ENCODE data around the gene PLOD1. TPM values are rescaled to one million over a fixed set of nuclear protein-coding genes. Genes with fewer than 3 reads are reported as not detected.

Gene PLOD1
- total and polyA plus RNA-seq, 10 of the 15 experiments (the other 5 are each of a cell fraction or from before 2014, with no cell fraction given), result 10.6 to 42.6 (median 29.3) TPM

- no peak for ATAC-seq
- no peak overlapping the region for H3K27ac ChIP-seq (ENCODE audit: control insufficient read depth, insufficient read depth)
- no peak for DNase-seq (ENCODE audit: low read depth, low spot score)
- no peaks in the 10 kb centered on the region for H3K27me3 ChIP-seq (replicated peaks in 1 of 2; ENCODE audit: control insufficient read depth in 2 of 2, insufficient read depth in 2 of 2, low read length in 1 of 2)
- no peak for FAIRE-seq
- ChIA-PET RAD21 (ENCODE audit: unreplicated experiment) (no interaction called here), CTCF (no interaction called here), SMC1A (ENCODE audit: uncharacterized antibody, unreplicated experiment) (no interaction called here), POLR2A (interaction anchor here (0.9 kb wide), 1 partner anchor 17 kb away, joined by 4 read pairs; no protein-coding TSS in a partner anchor)
- in situ Hi-C loops (cut with MboI), result no loop called here
- H3K9ac ChIP-seq (ENCODE audit: control insufficient read depth, insufficient read depth, low read length), result no peak overlapping the region
- no peaks in the 10 kb centered on the region for H3K9me3 ChIP-seq (replicated peaks; ENCODE audit: control insufficient read depth, insufficient read depth, low read length)
- no TSS peak for BruUV-seq (replicated peaks)
- TF ChIP-seq ZNF384 (IDR thresholded peaks at IDR 0.05; ENCODE audit: borderline replicate concordance, low read depth, low read length) (0 out of 2 replicates have a peak, but pooled peaks have one; percentile 17), BCL3 (IDR thresholded peaks at IDR 0.05; ENCODE audit: borderline replicate concordance, insufficient read depth, low read depth, low read length, poor library complexity, severe bottlenecking) (no peak), CTCF (IDR thresholded peaks at IDR 0.05 in 2 of 3, conservative IDR thresholded peaks at IDR 0.05 in 1 of 3; ENCODE audit: control insufficient read depth in 2 of 3, extremely low read depth in 1 of 3, insufficient read depth in 1 of 3, low read depth in 3 of 3, low read length in 3 of 3) (peak in 1 of 3 experiments; percentile 3; a peak in 1 of 6 replicates)
- H3K4me1 ChIP-seq (ENCODE audit: control insufficient read depth, insufficient read depth, low read length), result no peaks in the 10 kb centered on the region
- H2AFZ ChIP-seq (ENCODE audit: control insufficient read depth, low read depth, low read length), result no peak overlapping the region
- no peaks in the 10 kb centered on the region; the same call in 1 of the 2 replicates for H3K79me2 ChIP-seq (ENCODE audit: control insufficient read depth, insufficient read depth, low read length)
- 86% methylated on average over 16 of the region's 16 CpGs for WGBS (ENCODE audit: insufficient coverage, insufficient replicate concordance, low lambda C conversion rate, missing lambda C conversion rate)
- intact Hi-C loops (cut with micrococcal nuclease; ENCODE audit: unreplicated experiment), result no loop called here
- peaks cover 11 to 17% of the 10 kb centered on the region in 2 experiments; a peak in 3 of 4 replicates for H3K36me3 ChIP-seq (ENCODE audit: control insufficient read depth in 2 of 2, insufficient read depth in 2 of 2, low read length in 1 of 2)
- no peak overlapping the region for H3K4me2 ChIP-seq (ENCODE audit: control insufficient read depth, insufficient read depth)
- no peaks in the 10 kb centered on the region for H4K20me1 ChIP-seq (ENCODE audit: control insufficient read depth, insufficient read depth)
- no peak overlapping the region for H3K4me3 ChIP-seq
These were observed 79.8 kb downstream of the PLOD1 start for GRCh38 chr1:12014141-12014991.

All from GM12878 (cell line).